Naive thymus-derived CD4-positive, alpha-beta T cell (primary cell): ENCODE results near the gene PAX5. TPM values are rescaled to one million over a fixed set of nuclear protein-coding genes. Genes with fewer than 3 reads are reported as not detected.

Source experiments
- ATAC-seq: fragments of 150-1000 bp; cut with Tn5 transposase; 2 replicates; pipeline ENCODE4 v1.10.0; 2021; ENCODE audit warnings: mild to moderate bottlenecking, moderate library complexity
- CTCF ChIA-PET: fragments of 350-600 bp; sonication (Branson Sonifier 250); formaldehyde crosslinking; loops from one replicate; lab custom pipeline; 2021; ENCODE audit warnings: antibody characterized with exemption; lab: Charles Lee
- POLR2A ChIA-PET: fragments of 350-600 bp; sonication (Branson Sonifier 250); formaldehyde crosslinking; loops from one replicate; lab custom pipeline; 2021; ENCODE audit warnings: antibody characterized with exemption, inconsistent platforms; lab: Charles Lee
- DNase-seq, 9 donors: peaks; one replicate each; pipeline versions ENCODE4 v3.0.0 to v3.0.0-alpha.2; 2020 to 2022; ENCODE audit warnings: mixed read lengths in 1 of 9
- H3K27ac ChIP-seq: one replicate; pipeline ENCODE4 v1.7.0; 2013; ENCODE audit warnings: mild to moderate bottlenecking, low read depth, low read length, moderate library complexity
- H3K27me3 ChIP-seq, 2 donors: one replicate each; pipeline ENCODE4 v1.7.0; 2013; ENCODE audit warnings: low read length in 2 of 2, mild to moderate bottlenecking in 2 of 2, moderate library complexity in 2 of 2; ENCODE audit not compliant: control insufficient read depth in 2 of 2, insufficient read depth in 2 of 2
- H3K36me3 ChIP-seq, 3 experiments: 1 replicate in 2 of 3; 2 replicates in 1 of 3; pipeline ENCODE4 v1.7.0; 2013; ENCODE audit warnings: low read length in 3 of 3, mild to moderate bottlenecking in 3 of 3, moderate library complexity in 1 of 3; ENCODE audit not compliant: insufficient read depth in 3 of 3, control insufficient read depth in 2 of 3
- H3K4me1 ChIP-seq, 2 donors: one replicate each; pipeline ENCODE4 v1.7.0; 2013; ENCODE audit warnings: low read length in 2 of 2, mild to moderate bottlenecking in 2 of 2, moderate library complexity in 1 of 2; ENCODE audit not compliant: control insufficient read depth in 2 of 2, insufficient read depth in 2 of 2
- H3K4me3 ChIP-seq: 2 replicates; pipeline ENCODE4 v1.7.0; 2013; ENCODE audit warnings: mild to moderate bottlenecking, low read length
- H3K9me3 ChIP-seq, 3 experiments: 1 replicate in 2 of 3; 2 replicates in 1 of 3; pipeline ENCODE4 v1.7.0; 2013; ENCODE audit warnings: low read length in 3 of 3; ENCODE audit not compliant: control insufficient read depth in 2 of 3
- H3K27ac Mint-ChIP-seq, 9 donors: one replicate each; pipeline ENCODE4 v1.8.0; 2020 to 2022; ENCODE audit warnings: mixed read lengths in 9 of 9, mild to moderate bottlenecking in 8 of 9, moderate library complexity in 5 of 9, inconsistent platforms in 2 of 9
- H3K27me3 Mint-ChIP-seq, 5 donors: one replicate each; pipeline ENCODE4 v1.8.0; 2021 to 2022; ENCODE audit warnings: mixed read lengths in 5 of 5, mild to moderate bottlenecking in 1 of 5
- H3K36me3 Mint-ChIP-seq, 5 donors: one replicate each; pipeline ENCODE4 v1.8.0; 2020 to 2022; ENCODE audit warnings: mixed read lengths in 5 of 5, mild to moderate bottlenecking in 3 of 5, inconsistent platforms in 1 of 5
- H3K4me1 Mint-ChIP-seq, 7 donors: one replicate each; pipeline ENCODE4 v1.8.0; 2020 to 2022; ENCODE audit warnings: mixed read lengths in 7 of 7, mild to moderate bottlenecking in 3 of 7, inconsistent platforms in 1 of 7
- H3K4me3 Mint-ChIP-seq, 10 donors: one replicate each; pipeline ENCODE4 v1.8.0; 2020 to 2022; ENCODE audit warnings: mild to moderate bottlenecking in 10 of 10, mixed read lengths in 10 of 10, moderate library complexity in 6 of 10, inconsistent platforms in 2 of 10
- H3K9me3 Mint-ChIP-seq, 11 donors: one replicate each; pipeline ENCODE4 v1.8.0; 2020 to 2022; ENCODE audit warnings: mixed read lengths in 11 of 11, mild to moderate bottlenecking in 4 of 11, inconsistent platforms in 1 of 11, moderate library complexity in 1 of 11
- intact Hi-C, 2 donors: fragments of 100-400 bp; cut with micrococcal nuclease; formaldehyde crosslinking; loops; one replicate each; pipeline ENCODE4 v1.15.1; 2023
- polyA plus RNA-seq, 2 donors: library from polyadenylated mRNA; unstranded; fragments of 300-500 nt; fragmentation: Illumina TruSeq; gene quantifications; one replicate each; pipeline ENCODE4 v1.2.3, GENCODE V29; 2021
- total RNA-seq, 6 experiments: library from RNA in 5 of 6; stranded (reverse) in 5 of 6; gene quantifications; 1 replicate in 5 of 6; 2 replicates in 1 of 6; pipeline ENCODE4 v1.2.3 and lab custom pipeline; 2021 to 2026

The PAX5 gene
- total and polyA plus RNA-seq, 7 experiments from 2014 or later: 0.10 to 8.0 (median 0.38) TPM; not detected in 1

- ATAC-seq: no peak
- intact Hi-C loops: no loop called here
- DNase-seq: no peak
- H3K27ac ChIP-seq: no peak overlapping the region
- Mint-ChIP-seq H3K27ac (no peak overlapping the region), H3K4me1 (peaks cover 0 to 5% (median 4%) of the 10 kb centered on the region in 7 donors), H3K36me3 (no peaks in the 10 kb centered on the region), H3K4me3 (no peak overlapping the region), H3K27me3 (peaks cover 44 to 69% (median 56%) of the 10 kb centered on the region in 5 donors), H3K9me3 (peaks cover 0 to 4% (median 0%) of the 10 kb centered on the region in 11 donors)
- H3K9me3 ChIP-seq: no peaks in the 10 kb centered on the region
- ChIA-PET POLR2A (no interaction called here), CTCF (interaction anchor here (1.0 kb wide), 1 partner anchor 330 kb away, joined by 3 read pairs; no protein-coding TSS in a partner anchor)
- no peak overlapping the region for H3K4me3 ChIP-seq
- H3K36me3 ChIP-seq: no peaks in the 10 kb centered on the region
- H3K27me3 ChIP-seq: peaks cover 3% of the 10 kb centered on the region in 2 donors
- no peaks in the 10 kb centered on the region for H3K4me1 ChIP-seq
These were observed 53.7 kb downstream of the PAX5 start for GRCh38 chr9:36980148-36980974.

- intact Hi-C loops: no loop called here
- no peaks in the 10 kb centered on the region for H3K4me1 ChIP-seq
- Mint-ChIP-seq H3K27me3 (peaks cover 17 to 42% (median 29%) of the 10 kb centered on the region in 5 donors), H3K27ac (no peak overlapping the region), H3K4me3 (no peak overlapping the region), H3K36me3 (no peaks in the 10 kb centered on the region), H3K4me1 (peaks cover 0 to 2% (median 0%) of the 10 kb centered on the region in 7 donors), H3K9me3 (peaks cover 0 to 1% (median 0%) of the 10 kb centered on the region in 11 donors)
- no peak overlapping the region for H3K4me3 ChIP-seq
- ChIA-PET POLR2A (no interaction called here), CTCF (interaction anchor here (0.6 kb wide), 1 partner anchor 1597 kb away, joined by 4 read pairs; no protein-coding TSS in a partner anchor)
- H3K27me3 ChIP-seq: no peaks in the 10 kb centered on the region
- no peaks in the 10 kb centered on the region for H3K9me3 ChIP-seq
- DNase-seq: no peak
- ATAC-seq: no peak
- no peaks in the 10 kb centered on the region for H3K36me3 ChIP-seq
- no peak overlapping the region for H3K27ac ChIP-seq
These were observed 57.6 kb downstream of the PAX5 start for GRCh38 chr9:36976371-36977030.

GRCh38 chr9:36974731-36975130, 59.3 kb downstream of the PAX5 start:
- Histone ChIP-seq H3K4me3 (no peak overlapping the region), H3K4me1 (no peaks in the 10 kb centered on the region), H3K27me3 (no peaks in the 10 kb centered on the region), H3K36me3 (no peaks in the 10 kb centered on the region), H3K9me3 (no peaks in the 10 kb centered on the region), H3K27ac (no peak overlapping the region)
- POLR2A ChIA-PET: no interaction called here
- peaks cover 0 to 4% (median 0%) of the 10 kb centered on the region in 7 donors for H3K4me1 Mint-ChIP-seq
- DNase-seq (no peak), ATAC-seq (no peak)
- intact Hi-C loops: no loop called here
- peaks cover 0 to 1% (median 0%) of the 10 kb centered on the region in 11 donors for H3K9me3 Mint-ChIP-seq
- H3K36me3 Mint-ChIP-seq: no peaks in the 10 kb centered on the region
- no peak overlapping the region for H3K27ac Mint-ChIP-seq
- no peak overlapping the region for H3K4me3 Mint-ChIP-seq
- peaks cover 7 to 31% (median 15%) of the 10 kb centered on the region in 5 donors for H3K27me3 Mint-ChIP-seq
- CTCF ChIA-PET: no interaction called here

GRCh38 chr9:36971935-36972488, 62.1 kb downstream of the PAX5 start:
- intact Hi-C loops: no loop called here
- Mint-ChIP-seq H3K27ac (no peak overlapping the region), H3K4me1 (peaks cover 0 to 4% (median 0%) of the 10 kb centered on the region in 7 donors), H3K36me3 (no peaks in the 10 kb centered on the region), H3K9me3 (peaks cover 0 to 1% (median 0%) of the 10 kb centered on the region in 11 donors), H3K27me3 (peaks cover 0 to 14% (median 6%) of the 10 kb centered on the region in 5 donors), H3K4me3 (no peak overlapping the region)
- CTCF ChIA-PET: no interaction called here
- no peaks in the 10 kb centered on the region for H3K36me3 ChIP-seq
- H3K9me3 ChIP-seq: no peaks in the 10 kb centered on the region
- no peak for DNase-seq
- H3K4me1 ChIP-seq: no peaks in the 10 kb centered on the region
- H3K27ac ChIP-seq: no peak overlapping the region
- no peaks in the 10 kb centered on the region for H3K27me3 ChIP-seq
- no peak overlapping the region for H3K4me3 ChIP-seq
- no peak for ATAC-seq
- POLR2A ChIA-PET: interaction anchor here (0.7 kb wide), 1 partner anchor 347 kb away, joined by 3 read pairs; no protein-coding TSS in a partner anchor

GRCh38 chr9:36970007-36970888, 63.8 kb downstream of the PAX5 start:
- no peaks in the 10 kb centered on the region for H3K36me3 Mint-ChIP-seq
- no peaks in the 10 kb centered on the region for H3K27me3 ChIP-seq
- intact Hi-C loops: no loop called here
- CTCF ChIA-PET: no interaction called here
- H3K4me3 Mint-ChIP-seq: no peak overlapping the region
- POLR2A ChIA-PET: no interaction called here
- H3K9me3 Mint-ChIP-seq: peaks cover 0 to 1% (median 0%) of the 10 kb centered on the region in 11 donors
- H3K4me1 ChIP-seq: no peaks in the 10 kb centered on the region
- no peaks in the 10 kb centered on the region for H3K9me3 ChIP-seq
- H3K27ac ChIP-seq: no peak overlapping the region
- peaks cover 0 to 5% (median 0%) of the 10 kb centered on the region in 5 donors for H3K27me3 Mint-ChIP-seq
- H3K36me3 ChIP-seq: no peaks in the 10 kb centered on the region
- peaks cover 0 to 4% (median 0%) of the 10 kb centered on the region in 7 donors for H3K4me1 Mint-ChIP-seq
- DNase-seq (no peak), ATAC-seq (no peak)
- H3K4me3 ChIP-seq: no peak overlapping the region
- H3K27ac Mint-ChIP-seq: no peak overlapping the region

- Mint-ChIP-seq H3K36me3 (no peaks in the 10 kb centered on the region), H3K9me3 (no peaks in the 10 kb centered on the region), H3K4me3 (no peak overlapping the region), H3K27me3 (peaks cover 0 to 5% (median 0%) of the 10 kb centered on the region in 5 donors), H3K27ac (no peak overlapping the region), H3K4me1 (peaks cover 0 to 2% (median 0%) of the 10 kb centered on the region in 7 donors)
- no peaks in the 10 kb centered on the region for H3K9me3 ChIP-seq
- DNase-seq (peak in 1 of 9 donors; percentile 12), ATAC-seq (peak; percentile 23)
- no peaks in the 10 kb centered on the region for H3K36me3 ChIP-seq
- H3K27ac ChIP-seq: no peak overlapping the region
- no peaks in the 10 kb centered on the region for H3K27me3 ChIP-seq
- no peak overlapping the region for H3K4me3 ChIP-seq
- no peaks in the 10 kb centered on the region for H3K4me1 ChIP-seq
- intact Hi-C loops: no loop called here
- POLR2A ChIA-PET: no interaction called here
- CTCF ChIA-PET: no interaction called here
These were observed 64.8 kb downstream of the PAX5 start for GRCh38 chr9:36969216-36969771.
